Gastroesophageal sphincter (tissue), 4 donors: ENCODE results near the gene ZGPAT. TPM values are rescaled to one million over a fixed set of nuclear protein-coding genes. Genes with fewer than 3 reads are reported as not detected.

Source experiments
- ATAC-seq: fragments of 150-250 bp; one replicate; pipeline ENCODE4 v1.9.1; 2016; ENCODE audit warnings: mild to moderate bottlenecking, moderate library complexity
- H3K27ac ChIP-seq, 4 donors: fragments of 200-600 bp; sonication (generic) in 3 of 4; 1 replicate in 3 of 4; 2 replicates in 1 of 4; pipeline ENCODE4 v1.5.1; 2016 to 2019
- H3K27me3 ChIP-seq: fragments of 200-600 bp; sonication (generic); one replicate; pipeline ENCODE4 v1.5.1; 2019
- H3K36me3 ChIP-seq, 2 donors: fragments of 200-600 bp; sonication (generic); one replicate each; pipeline ENCODE4 v1.5.1; 2019; ENCODE audit warnings: control low read depth in 1 of 2
- H3K4me1 ChIP-seq, 3 donors: fragments of 200-600 bp; sonication (generic); 1 replicate in 2 of 3; 2 replicates in 1 of 3; pipeline ENCODE4 v1.5.1; 2016 to 2019; ENCODE audit warnings: control low read depth in 2 of 3
- H3K4me3 ChIP-seq, 2 donors: fragments of 200-600 bp; sonication (generic); one replicate each; pipeline ENCODE4 v1.5.1; 2019; ENCODE audit warnings: mild to moderate bottlenecking in 1 of 2, moderate library complexity in 1 of 2
- H3K9me3 ChIP-seq, 3 donors: fragments of 200-600 bp; sonication (generic); one replicate each; pipeline ENCODE4 v1.5.1; 2017 to 2019; ENCODE audit warnings: control low read depth in 2 of 3
- CTCF ChIP-seq, 4 experiments: fragments of 200-600 bp in 2 of 4; fragments of 450-650 bp in 2 of 4; sonication (generic) in 1 of 4; IDR thresholded peaks; one replicate each; pipeline ENCODE4 v1.5.1; 2017 to 2019; ENCODE audit warnings: antibody characterized with exemption in 4 of 4, mild to moderate bottlenecking in 2 of 4, moderate library complexity in 2 of 4
- EP300 ChIP-seq: sonication (generic); formaldehyde crosslinking; IDR thresholded peaks from one replicate; pipeline ENCODE4 v1.6.1; 2017; ENCODE audit warnings: antibody characterized with exemption, mild to moderate bottlenecking
- POLR2A ChIP-seq, 2 donors: fragments of 450-650 bp; IDR thresholded peaks; one replicate each; pipeline ENCODE4 v1.6.1; 2017; ENCODE audit warnings: antibody characterized with exemption in 2 of 2, mild to moderate bottlenecking in 2 of 2, moderate library complexity in 1 of 2
- POLR2AphosphoS5 ChIP-seq: sonication (generic); formaldehyde crosslinking; IDR thresholded peaks from one replicate; pipeline ENCODE4 v1.6.1; 2017; ENCODE audit warnings: antibody characterized with exemption
- WGBS, 2 donors: methylation state at CpG; one replicate each; pipeline ENCODE4 v1.1.5; 2018; ENCODE audit warnings: low coverage in 1 of 2; 5-methylcytosine and 5-hydroxymethylcytosine counted together
- total RNA-seq, 4 donors: library from RNA; depleted of rRNA; stranded (reverse); fragments of >200 nt; gene quantifications; one replicate each; pipeline ENCODE4 v1.1.0, GENCODE V29; 2016

The ZGPAT gene
- total RNA-seq, 4 donors from 2014 or later: 21.7 to 51.7 (median 32.9) TPM

DNA sequence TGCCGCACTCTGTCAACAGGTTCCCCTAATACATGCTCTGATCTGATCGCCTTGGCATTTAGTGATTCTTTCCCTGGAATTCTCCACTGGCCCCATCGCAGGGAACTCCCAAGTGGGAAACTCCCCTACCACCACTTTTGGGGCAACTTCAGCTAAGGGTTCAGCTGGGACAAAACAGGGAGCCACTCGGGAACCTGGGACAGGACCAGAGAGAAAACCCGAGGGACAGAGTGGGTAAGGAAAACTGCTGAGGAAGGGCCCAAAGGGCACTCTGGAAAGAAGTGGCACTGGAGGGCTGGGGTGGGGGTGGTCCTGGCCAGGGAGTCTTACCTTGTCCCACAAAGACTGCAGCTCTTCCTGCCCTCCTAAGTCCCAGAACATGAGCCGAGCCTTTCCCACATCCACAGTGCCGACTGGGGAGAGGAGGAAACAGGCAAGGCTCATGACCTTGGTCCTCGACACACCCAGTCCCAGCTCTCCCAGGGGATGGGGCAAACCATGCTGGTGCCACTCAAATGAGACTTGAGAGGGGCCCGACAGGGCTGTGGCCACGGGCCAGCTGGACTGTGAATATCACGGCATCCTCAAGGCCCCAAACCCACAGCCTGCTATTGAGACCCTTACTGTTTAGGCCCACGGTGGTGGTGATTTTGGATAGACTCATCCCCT is 1.7 kb upstream of the ZGPAT start:
- Histone ChIP-seq H3K27ac (peak overlapping the region in 3 of 4 donors; percentile 5 to 93 (median 92)), H3K4me1 (peaks cover 0 to 47% (median 18%) of the 10 kb centered on the region in 3 donors)

DNA sequence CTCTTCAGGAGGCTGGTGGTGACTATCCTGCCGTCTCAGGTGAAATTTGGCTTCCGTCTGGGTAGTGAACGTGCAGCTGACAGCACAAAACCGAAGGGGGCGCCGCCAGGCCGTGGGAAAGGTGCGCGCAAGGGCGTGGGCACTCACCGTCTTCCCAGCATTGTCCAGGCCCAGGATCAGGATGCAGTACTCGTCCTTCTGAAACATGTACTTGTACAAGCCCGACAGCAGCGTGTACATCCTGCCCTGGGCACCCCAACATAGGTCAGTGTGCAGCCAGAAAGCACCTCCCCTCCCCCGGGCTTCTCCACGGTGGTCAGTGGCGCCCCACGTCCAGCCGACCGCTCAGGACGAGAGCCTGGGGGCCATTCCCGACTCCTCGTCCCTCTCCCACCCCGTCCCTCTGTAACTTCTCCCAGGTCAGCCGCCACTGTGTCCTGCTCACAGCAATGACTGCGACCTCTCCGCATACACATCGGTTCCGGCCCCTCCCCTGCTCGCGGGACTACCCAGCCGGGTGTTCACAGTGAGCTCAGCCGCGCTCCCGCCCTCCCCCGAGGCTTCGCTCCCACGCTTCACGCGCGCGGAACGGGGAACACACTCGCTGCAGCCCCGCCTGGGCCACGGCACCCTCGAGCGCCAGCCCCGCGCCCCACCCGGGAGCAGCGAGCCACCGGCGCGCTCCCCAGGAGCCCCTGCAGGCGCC is 834 bp upstream of the ZGPAT start:
- Histone ChIP-seq H3K27me3 (no peaks in the 10 kb centered on the region), H3K9me3 (no peaks in the 10 kb centered on the region), H3K36me3 (peaks cover 0 to 74% of the 10 kb centered on the region in 2 donors), H3K4me1 (peaks cover 0 to 50% (median 18%) of the 10 kb centered on the region in 3 donors), H3K4me3 (peak overlapping the region; percentile 80 to 97), H3K27ac (peak overlapping the region; percentile 76 to 93 (median 91))
- 0 to 10% methylated on average over 2 to 5 of the region's 56 CpGs for WGBS, 2 donors
- TF ChIP-seq POLR2AphosphoS5 (no peak), CTCF (IDR thresholded peaks at IDR 0.05) (peak in 1 of 4 experiments; percentile 19), POLR2A (IDR thresholded peaks at IDR 0.05) (peak in 1 of 2 donors; percentile 1)
- peak; percentile 19 for ATAC-seq

More for the DNA sequence above, 1.7 kb upstream of the ZGPAT start:
- Histone ChIP-seq H3K27me3 (no peaks in the 10 kb centered on the region), H3K36me3 (peaks cover 0 to 70% of the 10 kb centered on the region in 2 donors), H3K9me3 (no peaks in the 10 kb centered on the region), H3K4me3 (peak overlapping the region in 1 of 2 donors; percentile 97)
- WGBS, 2 donors: 82 to 100% methylated on average over 1 to 5 of the region's 12 CpGs
- ATAC-seq: no peak
- TF ChIP-seq POLR2A (IDR thresholded peaks at IDR 0.05) (no peak), EP300 (no peak), POLR2AphosphoS5 (no peak), CTCF (IDR thresholded peaks at IDR 0.05) (no peak)

DNA sequence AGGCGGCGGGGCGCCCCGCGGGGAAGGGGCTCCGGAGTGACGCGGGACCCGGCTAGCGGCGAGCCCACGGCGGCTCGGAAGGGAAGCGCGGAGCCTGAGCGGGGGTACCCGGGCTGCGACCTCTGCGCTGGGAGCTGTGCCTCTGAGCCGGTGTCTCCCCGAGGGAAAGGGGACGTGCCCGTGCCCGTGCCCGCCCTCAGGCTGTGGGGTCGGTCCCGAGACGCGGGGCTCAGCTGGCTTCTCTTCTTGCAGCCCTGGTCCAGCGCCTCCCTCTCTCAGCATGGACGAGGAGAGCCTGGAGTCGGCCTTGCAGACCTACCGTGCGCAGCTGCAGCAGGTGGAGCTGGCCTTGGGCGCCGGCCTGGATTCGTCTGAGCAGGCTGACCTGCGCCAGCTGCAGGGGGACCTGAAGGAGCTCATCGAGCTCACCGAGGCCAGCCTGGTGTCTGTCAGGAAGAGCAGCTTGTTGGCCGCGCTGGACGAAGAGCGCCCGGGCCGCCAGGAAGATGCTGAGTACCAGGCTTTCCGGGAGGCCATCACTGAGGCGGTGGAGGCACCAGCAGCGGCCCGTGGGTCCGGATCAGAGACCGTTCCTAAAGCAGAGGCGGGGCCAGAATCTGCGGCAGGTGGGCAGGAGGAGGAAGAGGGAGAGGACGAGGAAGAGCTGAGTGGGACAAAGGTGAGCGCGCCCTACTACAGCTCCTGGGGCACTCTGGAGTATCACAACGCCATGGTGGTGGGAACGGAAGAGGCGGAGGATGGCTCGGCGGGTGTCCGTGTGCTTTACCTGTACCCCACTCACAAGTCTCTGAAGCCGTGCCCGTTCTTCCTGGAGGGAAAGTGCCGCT is 686 bp downstream of the ZGPAT start:
- H3K4me1 ChIP-seq: peaks cover 0 to 50% (median 18%) of the 10 kb centered on the region in 3 donors
- H3K4me3 ChIP-seq: peak overlapping the region; percentile 80 to 97
- no peak for ATAC-seq
- H3K36me3 ChIP-seq: peaks cover 0 to 79% of the 10 kb centered on the region in 2 donors
- H3K9me3 ChIP-seq: no peaks in the 10 kb centered on the region
- no peaks in the 10 kb centered on the region for H3K27me3 ChIP-seq
- 12 to 68% methylated on average over 10 to 12 of the region's 67 CpGs for WGBS, 2 donors
- no peak for TF ChIP-seq EP300
- TF ChIP-seq CTCF (IDR thresholded peaks at IDR 0.05): no peak
- no peak for TF ChIP-seq POLR2A (IDR thresholded peaks at IDR 0.05)
- TF ChIP-seq POLR2AphosphoS5: no peak
- peak overlapping the region in 3 of 4 donors; percentile 90 to 93 (median 92) for H3K27ac ChIP-seq

DNA sequence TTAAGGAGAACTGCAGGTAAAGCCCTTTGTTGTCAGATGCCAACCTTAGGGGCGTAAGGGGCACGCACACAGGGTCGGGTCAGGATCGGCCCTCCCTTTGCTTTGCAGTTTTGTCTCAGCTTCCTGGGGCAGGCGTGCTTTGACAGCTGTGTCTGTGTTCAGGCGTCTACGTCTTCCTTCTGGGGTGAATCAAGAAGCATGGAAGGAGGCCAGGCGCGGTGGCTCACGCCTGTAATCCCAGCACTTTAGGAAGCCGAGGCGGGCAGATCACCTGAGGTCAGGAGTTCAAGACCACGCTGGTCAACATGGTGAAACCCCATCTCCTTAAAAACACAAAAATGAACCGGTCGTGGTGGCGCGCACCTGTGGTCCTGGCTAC is 1.3 kb downstream of the ZGPAT start:
- Histone ChIP-seq H3K27me3 (no peaks in the 10 kb centered on the region), H3K9me3 (peaks cover 0 to under 1% (median 0%) of the 10 kb centered on the region in 3 donors), H3K36me3 (peaks cover 0 to 79% of the 10 kb centered on the region in 2 donors), H3K27ac (no peak overlapping the region), H3K4me3 (peak overlapping the region in 1 of 2 donors; percentile 97), H3K4me1 (peaks cover 0 to 50% (median 18%) of the 10 kb centered on the region in 3 donors)
- TF ChIP-seq EP300 (no peak), POLR2A (IDR thresholded peaks at IDR 0.05) (no peak), CTCF (IDR thresholded peaks at IDR 0.05) (no peak), POLR2AphosphoS5 (no peak)
- no peak for ATAC-seq
- WGBS, 2 donors: 87% methylated on average over 3 of the region's 17 CpGs; no CpG with 5 or more reads in 1 of the 2 donors
